DMS114 treated with DMSO at 0.1 percent for 48 hours (cell line): ENCODE results near the gene CCL3.
"Not testable (repeated sequence)": the region's sequence is repeated elsewhere in the genome, so short reads cannot be mapped to it uniquely, and the experiment has no call there.

Source experiments
- DNase-seq: peaks from one replicate; lab custom pipeline; 2025; ENCODE audit not compliant: unreplicated experiment; lab: John Stamatoyannopoulos, UW

CCL3 gene

GRCh38 chr17:36117505-36118382 lies 27.8 kb upstream of the CCL3 start:
- DNase-seq = no peak

- not testable (repeated sequence) for DNase-seq
These were observed 25.7 kb upstream of the CCL3 start for GRCh38 chr17:36115649-36115977.

GRCh38 chr17:36114971-36115648 lies 25.2 kb upstream of the CCL3 start:
- not testable (repeated sequence) for DNase-seq

- DNase-seq = not testable (repeated sequence)
These were observed 23.2 kb upstream of the CCL3 start for GRCh38 chr17:36113131-36113530.

- no peak for DNase-seq
These were observed 22.6 kb upstream of the CCL3 start for GRCh38 chr17:36112572-36112971.

- no peak for DNase-seq
These were observed 21.1 kb upstream of the CCL3 start for GRCh38 chr17:36111068-36111490.

- not testable (repeated sequence) for DNase-seq
These were observed 18.3 kb upstream of the CCL3 start for GRCh38 chr17:36108265-36108664.

- no peak for DNase-seq
These were observed 17.7 kb upstream of the CCL3 start for GRCh38 chr17:36107660-36108059.

- no peak for DNase-seq
These were observed 16.5 kb upstream of the CCL3 start for GRCh38 chr17:36106493-36106835.

- DNase-seq = no peak
These were observed 16.0 kb upstream of the CCL3 start for GRCh38 chr17:36105781-36106492.

GRCh38 chr17:36104701-36105181 lies 14.8 kb upstream of the CCL3 start:
- no peak for DNase-seq

GRCh38 chr17:36104246-36104645 lies 14.3 kb upstream of the CCL3 start:
- DNase-seq = not testable (repeated sequence)

GRCh38 chr17:36103401-36103975 lies 13.5 kb upstream of the CCL3 start, which contains the start of gene CCL4:
TSS of gene CCL4 (plus strand) at chr17:36103827. CDS start at chr17:36103906, 79 bp downstream.
- not testable (repeated sequence) for DNase-seq

GRCh38 chr17:36099004-36099403 lies 9.1 kb upstream of the CCL3 start:
- DNase-seq = not testable (repeated sequence)

GRCh38 chr17:36095992-36096391 lies 6.0 kb upstream of the CCL3 start:
- no peak for DNase-seq

- DNase-seq = no peak
These were observed 4.8 kb upstream of the CCL3 start for GRCh38 chr17:36094746-36095145.

- no peak for DNase-seq
These were observed 4.3 kb upstream of the CCL3 start for GRCh38 chr17:36094232-36094631.

- DNase-seq = not testable (repeated sequence)
These were observed 2.8 kb upstream of the CCL3 start for GRCh38 chr17:36092715-36093114.

GRCh38 chr17:36092230-36092629 lies 2.3 kb upstream of the CCL3 start:
- no peak for DNase-seq

GRCh38 chr17:36089339-36089865 lies 541 bp downstream of the CCL3 start:
- DNase-seq = no peak
